Fibroblast of the conjunctiva (primary cell): ENCODE results near the gene CBR3.
"Not testable (repeated sequence)": the region's sequence is repeated elsewhere in the genome, so short reads cannot be mapped to it uniquely, and the experiment has no call there.

Source experiments
- DNase-seq: peaks from one replicate; pipeline ENCODE4 v3.0.0-alpha.2; 2010; ENCODE audit warnings: low read depth

The CBR3 gene

GRCh38 chr21:36134803-36135390 lies at the start of gene CBR3:
CBR3 (plus strand) TSS chr21:36135079; CDS start chr21:36135193, 114 bp downstream.
- peak; percentile 49 for DNase-seq

- no peak for DNase-seq
These were observed 47.3 kb upstream of the CBR3 start for GRCh38 chr21:36087362-36088138.

GRCh38 chr21:36089946-36090345 lies 44.9 kb upstream of the CBR3 start:
- no peak for DNase-seq

GRCh38 chr21:36092681-36093080 lies 42.2 kb upstream of the CBR3 start:
- no peak for DNase-seq

- DNase-seq: no peak
These were observed 41.4 kb upstream of the CBR3 start for GRCh38 chr21:36093512-36093911.

GRCh38 chr21:36096398-36097290 lies 38.2 kb upstream of the CBR3 start:
- DNase-seq: no peak

- DNase-seq: no peak
These were observed 37.3 kb upstream of the CBR3 start for GRCh38 chr21:36097427-36098181.

GRCh38 chr21:36098182-36098532 lies 36.7 kb upstream of the CBR3 start:
- DNase-seq: no peak

GRCh38 chr21:36099000-36099399 lies 35.9 kb upstream of the CBR3 start:
- DNase-seq: no peak

GRCh38 chr21:36099695-36100211 lies 35.1 kb upstream of the CBR3 start:
- not testable (repeated sequence) for DNase-seq

- DNase-seq: no peak
These were observed 33.8 kb upstream of the CBR3 start for GRCh38 chr21:36100971-36101641.

GRCh38 chr21:36103434-36103833 lies 31.4 kb upstream of the CBR3 start:
- no peak for DNase-seq

GRCh38 chr21:36104317-36105300 lies 30.3 kb upstream of the CBR3 start:
- DNase-seq: no peak

- DNase-seq: no peak
These were observed 29.5 kb upstream of the CBR3 start for GRCh38 chr21:36105327-36105842.

GRCh38 chr21:36109868-36110267 lies 25.0 kb upstream of the CBR3 start:
- DNase-seq: no peak

- no peak for DNase-seq
These were observed 23.6 kb upstream of the CBR3 start for GRCh38 chr21:36111238-36111637.

- no peak for DNase-seq
These were observed 21.0 kb upstream of the CBR3 start for GRCh38 chr21:36113647-36114428.

GRCh38 chr21:36115138-36115730 lies 19.6 kb upstream of the CBR3 start:
- DNase-seq: no peak
